ENCODE measurements around the gene KLHL29. TPM values are rescaled to one million over a fixed set of nuclear protein-coding genes. Genes with fewer than 3 reads are reported as not detected.
"Not testable (repeated sequence)": the region's sequence is repeated elsewhere in the genome, so short reads cannot be mapped to it uniquely, and the experiment has no call there.

The KLHL29 gene
- polyA plus RNA-seq, 2 donors = 2.1 to 3.8 TPM

GRCh38 chr2:23388294-23388693, 3.3 kb downstream of the KLHL29 start:
- Histone ChIP-seq H3K9me3 (ENCODE audit: control insufficient read depth in 2 of 2, insufficient read depth in 1 of 2, low read depth in 1 of 2, low read length in 1 of 2) (no peaks in the 10 kb centered on the region), H3K4me1 (ENCODE audit: control insufficient read depth in 2 of 2, insufficient read depth in 2 of 2, low read length in 1 of 2) (peaks cover 3 to 8% of the 10 kb centered on the region in 2 donors), H3K27me3 (ENCODE audit: control insufficient read depth in 1 of 2, insufficient read depth in 2 of 2, low read length in 2 of 2) (no peaks in the 10 kb centered on the region), H3K4me3 (ENCODE audit: low read depth in 1 of 2, low read length in 2 of 2) (no peak overlapping the region), H3K27ac (ENCODE audit: low read depth in 2 of 2, low read length in 1 of 2) (no peak overlapping the region), H3K36me3 (ENCODE audit: control insufficient read depth in 2 of 2, insufficient read depth in 2 of 2, low read length in 1 of 2) (no peaks in the 10 kb centered on the region)
- 86 to 92% methylated on average over 3 of the region's 3 CpGs for WGBS, 2 donors

- Histone ChIP-seq H3K9me3 (ENCODE audit: control insufficient read depth in 2 of 2, insufficient read depth in 1 of 2, low read depth in 1 of 2, low read length in 1 of 2) (no peaks in the 10 kb centered on the region), H3K27ac (ENCODE audit: low read depth in 2 of 2, low read length in 1 of 2) (no peak overlapping the region), H3K4me3 (ENCODE audit: low read depth in 1 of 2, low read length in 2 of 2) (no peak overlapping the region), H3K27me3 (ENCODE audit: control insufficient read depth in 1 of 2, insufficient read depth in 2 of 2, low read length in 2 of 2) (no peaks in the 10 kb centered on the region), H3K4me1 (ENCODE audit: control insufficient read depth in 2 of 2, insufficient read depth in 2 of 2, low read length in 1 of 2) (peaks cover 3 to 8% of the 10 kb centered on the region in 2 donors), H3K36me3 (ENCODE audit: control insufficient read depth in 2 of 2, insufficient read depth in 2 of 2, low read length in 1 of 2) (no peaks in the 10 kb centered on the region)
- 87 to 90% methylated on average over 4 of the region's 4 CpGs for WGBS, 2 donors
These were observed 4.0 kb downstream of the KLHL29 start for GRCh38 chr2:23388756-23389514.

GRCh38 chr2:23390152-23390551, 5.2 kb downstream of the KLHL29 start:
- Histone ChIP-seq H3K4me1 (ENCODE audit: control insufficient read depth in 2 of 2, insufficient read depth in 2 of 2, low read length in 1 of 2) (peaks cover 3 to 8% of the 10 kb centered on the region in 2 donors), H3K27me3 (ENCODE audit: control insufficient read depth in 1 of 2, insufficient read depth in 2 of 2, low read length in 2 of 2) (no peaks in the 10 kb centered on the region), H3K27ac (ENCODE audit: low read depth in 2 of 2, low read length in 1 of 2) (no peak overlapping the region), H3K36me3 (ENCODE audit: control insufficient read depth in 2 of 2, insufficient read depth in 2 of 2, low read length in 1 of 2) (no peaks in the 10 kb centered on the region), H3K9me3 (ENCODE audit: control insufficient read depth in 2 of 2, insufficient read depth in 1 of 2, low read depth in 1 of 2, low read length in 1 of 2) (no peaks in the 10 kb centered on the region), H3K4me3 (ENCODE audit: low read depth in 1 of 2, low read length in 2 of 2) (no peak overlapping the region)
- WGBS, 2 donors = 53 to 64% methylated on average over 11 of the region's 11 CpGs

- not testable (repeated sequence) for H3K27me3 ChIP-seq (ENCODE audit: control insufficient read depth in 1 of 2, insufficient read depth in 2 of 2, low read length in 2 of 2); H3K4me3 ChIP-seq (ENCODE audit: low read depth in 1 of 2, low read length in 2 of 2); H3K4me1 ChIP-seq (ENCODE audit: control insufficient read depth in 2 of 2, insufficient read depth in 2 of 2, low read length in 1 of 2); H3K27ac ChIP-seq (ENCODE audit: low read depth in 2 of 2, low read length in 1 of 2); H3K9me3 ChIP-seq (ENCODE audit: control insufficient read depth in 2 of 2, insufficient read depth in 1 of 2, low read depth in 1 of 2, low read length in 1 of 2); H3K36me3 ChIP-seq (ENCODE audit: control insufficient read depth in 2 of 2, insufficient read depth in 2 of 2, low read length in 1 of 2)
- WGBS, 2 donors = 81 to 86% methylated on average over 10 of the region's 10 CpGs
These were observed 6.3 kb downstream of the KLHL29 start for GRCh38 chr2:23391237-23391736.

GRCh38 chr2:23393722-23394121, 8.7 kb downstream of the KLHL29 start:
- Histone ChIP-seq H3K4me1 (ENCODE audit: control insufficient read depth in 2 of 2, insufficient read depth in 2 of 2, low read length in 1 of 2) (peaks cover 0 to 2% of the 10 kb centered on the region in 2 donors), H3K27me3 (ENCODE audit: control insufficient read depth in 1 of 2, insufficient read depth in 2 of 2, low read length in 2 of 2) (no peaks in the 10 kb centered on the region)
- 59 to 67% methylated on average over 8 of the region's 8 CpGs for WGBS, 2 donors

GRCh38 chr2:23394700-23395099, 9.7 kb downstream of the KLHL29 start:
- H3K4me1 ChIP-seq (ENCODE audit: control insufficient read depth in 2 of 2, insufficient read depth in 2 of 2, low read length in 1 of 2) = peaks cover 0 to 2% of the 10 kb centered on the region in 2 donors
- WGBS, 2 donors = 32 to 45% methylated on average over 4 of the region's 4 CpGs
- H3K4me3 ChIP-seq (ENCODE audit: low read depth in 1 of 2, low read length in 2 of 2) = no peak overlapping the region
- H3K36me3 ChIP-seq (ENCODE audit: control insufficient read depth in 2 of 2, insufficient read depth in 2 of 2, low read length in 1 of 2) = no peaks in the 10 kb centered on the region
- H3K27me3 ChIP-seq (ENCODE audit: control insufficient read depth in 1 of 2, insufficient read depth in 2 of 2, low read length in 2 of 2) = no peaks in the 10 kb centered on the region
- no peaks in the 10 kb centered on the region for H3K9me3 ChIP-seq (ENCODE audit: control insufficient read depth in 2 of 2, insufficient read depth in 1 of 2, low read depth in 1 of 2, low read length in 1 of 2)
- no peak overlapping the region for H3K27ac ChIP-seq (ENCODE audit: low read depth in 2 of 2, low read length in 1 of 2)

More at GRCh38 chr2:23393722-23394121, 8.7 kb downstream of the KLHL29 start:
- H3K36me3 ChIP-seq (ENCODE audit: control insufficient read depth in 2 of 2, insufficient read depth in 2 of 2, low read length in 1 of 2) = no peaks in the 10 kb centered on the region
- no peak overlapping the region for H3K4me3 ChIP-seq (ENCODE audit: low read depth in 1 of 2, low read length in 2 of 2)
- no peak overlapping the region for H3K27ac ChIP-seq (ENCODE audit: low read depth in 2 of 2, low read length in 1 of 2)
- H3K9me3 ChIP-seq (ENCODE audit: control insufficient read depth in 2 of 2, insufficient read depth in 1 of 2, low read depth in 1 of 2, low read length in 1 of 2) = no peaks in the 10 kb centered on the region

- Histone ChIP-seq H3K27ac (ENCODE audit: low read depth in 2 of 2, low read length in 1 of 2) (no peak overlapping the region), H3K27me3 (ENCODE audit: control insufficient read depth in 1 of 2, insufficient read depth in 2 of 2, low read length in 2 of 2) (no peaks in the 10 kb centered on the region), H3K9me3 (ENCODE audit: control insufficient read depth in 2 of 2, insufficient read depth in 1 of 2, low read depth in 1 of 2, low read length in 1 of 2) (peaks cover 0 to 3% of the 10 kb centered on the region in 2 donors), H3K4me3 (ENCODE audit: low read depth in 1 of 2, low read length in 2 of 2) (no peak overlapping the region), H3K36me3 (ENCODE audit: control insufficient read depth in 2 of 2, insufficient read depth in 2 of 2, low read length in 1 of 2) (no peaks in the 10 kb centered on the region), H3K4me1 (ENCODE audit: control insufficient read depth in 2 of 2, insufficient read depth in 2 of 2, low read length in 1 of 2) (peaks cover 5 to 9% of the 10 kb centered on the region in 2 donors)
- 71% methylated on average over 4 of the region's 4 CpGs for WGBS, 2 donors
These were observed 12.5 kb downstream of the KLHL29 start for GRCh38 chr2:23397478-23397877.

GRCh38 chr2:23399674-23400261, 14.8 kb downstream of the KLHL29 start:
- Histone ChIP-seq H3K36me3 (ENCODE audit: control insufficient read depth in 2 of 2, insufficient read depth in 2 of 2, low read length in 1 of 2) (no peaks in the 10 kb centered on the region), H3K4me3 (ENCODE audit: low read depth in 1 of 2, low read length in 2 of 2) (no peak overlapping the region), H3K9me3 (ENCODE audit: control insufficient read depth in 2 of 2, insufficient read depth in 1 of 2, low read depth in 1 of 2, low read length in 1 of 2) (peaks cover 0 to 3% of the 10 kb centered on the region in 2 donors), H3K27me3 (ENCODE audit: control insufficient read depth in 1 of 2, insufficient read depth in 2 of 2, low read length in 2 of 2) (no peaks in the 10 kb centered on the region), H3K4me1 (ENCODE audit: control insufficient read depth in 2 of 2, insufficient read depth in 2 of 2, low read length in 1 of 2) (peaks cover 7 to 9% of the 10 kb centered on the region in 2 donors), H3K27ac (ENCODE audit: low read depth in 2 of 2, low read length in 1 of 2) (no peak overlapping the region)
- WGBS, 2 donors = 86 to 88% methylated on average over 10 of the region's 10 CpGs

GRCh38 chr2:23400703-23401102, 15.7 kb downstream of the KLHL29 start:
- Histone ChIP-seq H3K9me3 (ENCODE audit: control insufficient read depth in 2 of 2, insufficient read depth in 1 of 2, low read depth in 1 of 2, low read length in 1 of 2) (peaks cover 2 to 3% of the 10 kb centered on the region in 2 donors), H3K36me3 (ENCODE audit: control insufficient read depth in 2 of 2, insufficient read depth in 2 of 2, low read length in 1 of 2) (no peaks in the 10 kb centered on the region), H3K27ac (ENCODE audit: low read depth in 2 of 2, low read length in 1 of 2) (no peak overlapping the region), H3K4me1 (ENCODE audit: control insufficient read depth in 2 of 2, insufficient read depth in 2 of 2, low read length in 1 of 2) (peaks cover 9 to 11% of the 10 kb centered on the region in 2 donors), H3K4me3 (ENCODE audit: low read depth in 1 of 2, low read length in 2 of 2) (no peak overlapping the region), H3K27me3 (ENCODE audit: control insufficient read depth in 1 of 2, insufficient read depth in 2 of 2, low read length in 2 of 2) (no peaks in the 10 kb centered on the region)
- 88% methylated on average over 4 of the region's 4 CpGs for WGBS, 2 donors
